Erythroblast (primary cell): ENCODE results near the gene FBXO22.

Experiments used
- GATA1 ChIP-seq: IDR thresholded peaks from 2 replicates; pipeline ENCODE4 v1.6.1; 2011; ENCODE audit warnings: low read depth, mild to moderate bottlenecking, control low read depth, low read length, moderate library complexity
- POLR2A ChIP-seq: IDR thresholded peaks from 2 replicates; pipeline ENCODE4 v1.6.1; 2011; ENCODE audit warnings: mild to moderate bottlenecking, low read length

- TF ChIP-seq POLR2A (no peak), GATA1 (no peak)
Measured at GRCh38 chr15:75929799-75930565, 26.3 kb downstream of the FBXO22 start.
